AG04450 (cell line): ENCODE data around the gene CETN3. TPM values are rescaled to one million over a fixed set of nuclear protein-coding genes. Genes with fewer than 3 reads are reported as not detected.

Experiments
- CTCF ChIA-PET: fragments of 300-600, 350-600 bp; formaldehyde crosslinking; extraction: SDS; loops from one replicate; lab custom pipeline; 2022; ENCODE audit warnings: antibody characterized with exemption, inconsistent platforms; lab: Charles Lee
- POLR2A ChIA-PET: fragments of 350-600 bp; formaldehyde crosslinking; extraction: SDS; loops from one replicate; lab custom pipeline; 2021; ENCODE audit warnings: antibody characterized with exemption, inconsistent platforms; lab: Yijun Ruan, JAX
- DNase-seq: peaks from one replicate; pipeline ENCODE4 v3.0.0-alpha.2; 2011; ENCODE audit warnings: low read depth, low spot score
- H3K27ac ChIP-seq: one replicate; pipeline ENCODE4 v1.5.1; 2012; ENCODE audit warnings: low read depth, low read length, control low read depth
- H3K27me3 ChIP-seq: one replicate; pipeline ENCODE4 v1.6.0; 2012; ENCODE audit warnings: low read length; ENCODE audit not compliant: control insufficient read depth, insufficient read depth
- H3K4me3 ChIP-seq: 2 replicates; pipeline ENCODE4 v1.5.1; 2011; ENCODE audit warnings: mild to moderate bottlenecking, low read depth, low read length, control low read depth
- H3K9me3 ChIP-seq: 2 replicates; pipeline ENCODE4 v1.5.1; 2012; ENCODE audit warnings: low read length; ENCODE audit not compliant: control insufficient read depth, insufficient read depth
- CTCF ChIP-seq: IDR thresholded peaks from 2 replicates; pipeline ENCODE4 v1.5.1; 2011; ENCODE audit warnings: low read depth, low read length, control low read depth, inconsistent platforms
- polyA plus RNA-seq: library from polyadenylated mRNA; depleted of rRNA; stranded (reverse); fragments of >200 nt; gene quantifications from 2 replicates; pipeline ENCODE4 v1.2.3, GENCODE V29; 2011

Gene CETN3
- polyA plus RNA-seq, 1 experiment, result 24.9 TPM

- DNase-seq, result no peak
- Histone ChIP-seq H3K4me3 (no peak overlapping the region), H3K27me3 (peaks cover 4% of the 10 kb centered on the region), H3K9me3 (no peaks in the 10 kb centered on the region), H3K27ac (no peak overlapping the region)
- ChIA-PET POLR2A (no interaction called here), CTCF (interaction anchor here (0.6 to 4.8 kb wide), 7 partner anchors 14 to 346 kb away, joined by 3 to 62 read pairs (median 5); partner anchors contain the start of genes LYSMD3, MBLAC2 and POLR3G)
- TF ChIP-seq CTCF, result no peak
Measured at GRCh38 chr5:90437663-90438062, 28.1 kb upstream of the CETN3 start.

GRCh38 chr5:90434116-90434714, 24.7 kb upstream of the CETN3 start:
- H3K9me3 ChIP-seq, result no peaks in the 10 kb centered on the region
- TF ChIP-seq CTCF, result peak; percentile 81
- no peak overlapping the region for H3K27ac ChIP-seq
- peaks cover 4% of the 10 kb centered on the region for H3K27me3 ChIP-seq
- CTCF ChIA-PET, result interaction anchor here (0.6 to 1.9 kb wide), 19 partner anchors 11 to 169 kb away, joined by 3 to 8 read pairs (median 3); partner anchors contain the start of genes MBLAC2 and POLR3G
- POLR2A ChIA-PET, result no interaction called here
- no peak for DNase-seq
- H3K4me3 ChIP-seq, result no peak overlapping the region

GRCh38 chr5:90424245-90424644, 14.7 kb upstream of the CETN3 start:
- ChIA-PET CTCF (interaction anchor here (2.1 kb wide), 1 partner anchor 359 kb away, joined by 7 read pairs; no protein-coding TSS in a partner anchor), POLR2A (no interaction called here)
- no peak overlapping the region for H3K4me3 ChIP-seq
- no peak for TF ChIP-seq CTCF
- DNase-seq, result no peak
- no peaks in the 10 kb centered on the region for H3K9me3 ChIP-seq
- no peak overlapping the region for H3K27ac ChIP-seq
- H3K27me3 ChIP-seq, result peaks cover 2% of the 10 kb centered on the region

- H3K27me3 ChIP-seq, result peaks cover 2% of the 10 kb centered on the region
- ChIA-PET CTCF (interaction anchor here (1.0 to 1.7 kb wide), 2 partner anchors 18 to 362 kb away, joined by 3 to 5 read pairs; no protein-coding TSS in a partner anchor), POLR2A (no interaction called here)
- no peaks in the 10 kb centered on the region for H3K9me3 ChIP-seq
- no peak for DNase-seq
- peak; percentile 25; the same call in 1 of the 2 replicates for TF ChIP-seq CTCF
- H3K4me3 ChIP-seq, result no peak overlapping the region
- H3K27ac ChIP-seq, result no peak overlapping the region
Measured at GRCh38 chr5:90421136-90421535, 11.6 kb upstream of the CETN3 start.

GRCh38 chr5:90418214-90418613, 8.7 kb upstream of the CETN3 start:
- DNase-seq, result no peak
- TF ChIP-seq CTCF, result no peak
- Histone ChIP-seq H3K27ac (no peak overlapping the region), H3K27me3 (peaks cover 2% of the 10 kb centered on the region), H3K4me3 (no peak overlapping the region), H3K9me3 (no peaks in the 10 kb centered on the region)
- CTCF ChIA-PET, result interaction anchor here (1.0 to 1.9 kb wide), 2 partner anchors 21 to 112 kb away, joined by 3 to 8 read pairs; no protein-coding TSS in a partner anchor
- POLR2A ChIA-PET, result no interaction called here
